OCI-LY3 (cell line): ENCODE measurements around the gene PAK5.

Source experiments
- H2AFZ ChIP-seq: fragments of 200-600, 300-600 bp; shearing (Covaris generic); 2 replicates; pipeline ENCODE4 v1.6.0; 2014; ENCODE audit warnings: antibody characterized with exemption, low read depth, low read length
- H3K27ac ChIP-seq: fragments of 200-600, 300-600 bp; sonication (generic); 2 replicates; pipeline ENCODE4 v1.5.1; 2014; ENCODE audit warnings: mild to moderate bottlenecking, low read length, moderate library complexity, mixed read lengths
- H3K27me3 ChIP-seq: fragments of 200-600, 300-600 bp; sonication (generic); 2 replicates; pipeline ENCODE4 v1.6.1; 2014; ENCODE audit warnings: low read depth, low read length, mixed read lengths
- H3K36me3 ChIP-seq: fragments of 200-600, 300-600 bp; sonication (generic); replicated peaks from 2 replicates; pipeline ENCODE3; 2014; ENCODE audit warnings: low read depth, low read length, mixed read lengths
- H3K4me1 ChIP-seq: fragments of 300-600, 200-600 bp; sonication (generic); 2 replicates; pipeline ENCODE4 v1.6.1; 2014; ENCODE audit warnings: low read length, mixed read lengths
- H3K4me2 ChIP-seq: fragments of 200-600, 300-600 bp; sonication (generic); 2 replicates; pipeline ENCODE4 v1.6.1; 2014; ENCODE audit warnings: low read length, mixed read lengths
- H3K4me3 ChIP-seq: fragments of 300-600, 200-600 bp; sonication (generic); 2 replicates; pipeline ENCODE4 v1.5.1; 2014; ENCODE audit warnings: antibody characterized with exemption, mild to moderate bottlenecking, low read length, moderate library complexity
- H3K79me2 ChIP-seq: fragments of 300-600, 200-600 bp; shearing (Covaris generic); 2 replicates; pipeline ENCODE4 v1.6.1; 2014; ENCODE audit warnings: mild to moderate bottlenecking, low read length, mixed read lengths
- H3K9ac ChIP-seq: fragments of 300-600, 200-600 bp; shearing (Covaris generic); 2 replicates; pipeline ENCODE4 v1.6.0; 2014; ENCODE audit warnings: mild to moderate bottlenecking, low read length, moderate library complexity
- H3K9me3 ChIP-seq: fragments of 200-600, 300-600 bp; shearing (Covaris generic); 2 replicates; pipeline ENCODE4 v1.6.1; 2014; ENCODE audit warnings: low read length, mixed read lengths; ENCODE audit not compliant: insufficient read depth
- H4K20me1 ChIP-seq: fragments of 200-600, 300-600 bp; sonication (generic); 2 replicates; pipeline ENCODE4 v1.6.1; 2016; ENCODE audit warnings: low read length, mixed read lengths; ENCODE audit not compliant: insufficient read depth
- EZH2phosphoT487 ChIP-seq: fragments of 200-600 bp; shearing (Covaris generic); IDR thresholded peaks from 2 replicates; pipeline ENCODE4 v1.6.1; 2018; ENCODE audit warnings: antibody characterized with exemption, mixed run types, low read depth
- TF ChIP-seq, protein P1 (sequence below): fragments of 200-600, 300-600 bp; sonication (generic); IDR thresholded peaks from 2 replicates; pipeline ENCODE4 v1.5.1; 2014; ENCODE audit warnings: antibody characterized with exemption, low read length, low read depth

The PAK5 gene

DNA sequence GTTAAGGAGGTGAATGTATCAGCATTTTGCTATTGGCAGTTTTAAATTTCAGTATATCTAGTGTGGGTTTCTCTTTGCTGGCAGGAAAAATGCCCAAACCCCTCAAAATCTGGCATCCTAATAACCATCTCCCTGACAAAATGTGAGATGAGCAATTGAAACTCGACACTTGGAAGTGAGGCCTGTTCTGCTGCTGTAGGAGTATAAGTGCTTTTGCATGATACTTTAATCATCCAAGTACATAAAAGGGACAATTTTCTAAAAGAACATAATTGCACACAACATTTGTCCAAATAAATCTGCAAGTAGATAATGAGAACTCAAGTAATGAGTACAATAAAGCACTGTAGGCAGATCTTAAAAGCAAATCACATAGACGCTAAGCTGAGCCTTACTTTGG lies 288.0 kb downstream of the PAK5 start:
- no peak for TF ChIP-seq EZH2phosphoT487
- TF ChIP-seq, protein P1, sequence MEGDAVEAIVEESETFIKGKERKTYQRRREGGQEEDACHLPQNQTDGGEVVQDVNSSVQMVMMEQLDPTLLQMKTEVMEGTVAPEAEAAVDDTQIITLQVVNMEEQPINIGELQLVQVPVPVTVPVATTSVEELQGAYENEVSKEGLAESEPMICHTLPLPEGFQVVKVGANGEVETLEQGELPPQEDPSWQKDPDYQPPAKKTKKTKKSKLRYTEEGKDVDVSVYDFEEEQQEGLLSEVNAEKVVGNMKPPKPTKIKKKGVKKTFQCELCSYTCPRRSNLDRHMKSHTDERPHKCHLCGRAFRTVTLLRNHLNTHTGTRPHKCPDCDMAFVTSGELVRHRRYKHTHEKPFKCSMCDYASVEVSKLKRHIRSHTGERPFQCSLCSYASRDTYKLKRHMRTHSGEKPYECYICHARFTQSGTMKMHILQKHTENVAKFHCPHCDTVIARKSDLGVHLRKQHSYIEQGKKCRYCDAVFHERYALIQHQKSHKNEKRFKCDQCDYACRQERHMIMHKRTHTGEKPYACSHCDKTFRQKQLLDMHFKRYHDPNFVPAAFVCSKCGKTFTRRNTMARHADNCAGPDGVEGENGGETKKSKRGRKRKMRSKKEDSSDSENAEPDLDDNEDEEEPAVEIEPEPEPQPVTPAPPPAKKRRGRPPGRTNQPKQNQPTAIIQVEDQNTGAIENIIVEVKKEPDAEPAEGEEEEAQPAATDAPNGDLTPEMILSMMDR: no peak
- Histone ChIP-seq H3K4me2 (no peak overlapping the region), H3K9ac (no peak overlapping the region), H3K4me3 (no peak overlapping the region), H3K9me3 (no peaks in the 10 kb centered on the region), H3K27me3 (no peaks in the 10 kb centered on the region), H3K4me1 (no peaks in the 10 kb centered on the region), H4K20me1 (no peaks in the 10 kb centered on the region), H3K27ac (no peak overlapping the region), H3K79me2 (no peaks in the 10 kb centered on the region), H2AFZ (no peak overlapping the region), H3K36me3 (no peaks in the 10 kb centered on the region)

DNA sequence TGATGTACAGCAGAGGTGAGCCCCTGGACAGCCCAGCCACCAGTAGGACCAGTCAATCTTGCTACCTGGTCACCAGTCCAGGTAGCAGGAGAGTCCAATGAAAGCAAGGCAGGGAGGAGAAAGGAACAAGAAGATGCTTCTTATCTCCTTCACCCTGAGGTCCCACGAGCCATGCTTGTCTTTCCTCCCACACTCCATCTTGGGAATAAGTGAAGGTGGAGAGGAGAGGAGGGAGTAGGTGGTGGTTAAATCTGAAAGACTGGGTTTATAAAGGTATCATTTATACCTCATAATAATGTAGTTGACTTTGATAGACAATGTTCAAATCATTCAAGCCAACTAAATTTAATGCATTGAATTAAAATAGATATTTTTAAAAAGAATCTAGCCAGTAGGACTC lies 288.6 kb downstream of the PAK5 start:
- Histone ChIP-seq H3K27ac (no peak overlapping the region), H3K4me2 (no peak overlapping the region), H3K4me3 (no peak overlapping the region), H4K20me1 (no peaks in the 10 kb centered on the region), H3K9ac (no peak overlapping the region), H3K27me3 (no peaks in the 10 kb centered on the region), H3K36me3 (no peaks in the 10 kb centered on the region), H3K4me1 (no peaks in the 10 kb centered on the region), H3K79me2 (no peaks in the 10 kb centered on the region), H3K9me3 (no peaks in the 10 kb centered on the region), H2AFZ (no peak overlapping the region)
- no peak for TF ChIP-seq EZH2phosphoT487
- TF ChIP-seq, protein P1: no peak

DNA sequence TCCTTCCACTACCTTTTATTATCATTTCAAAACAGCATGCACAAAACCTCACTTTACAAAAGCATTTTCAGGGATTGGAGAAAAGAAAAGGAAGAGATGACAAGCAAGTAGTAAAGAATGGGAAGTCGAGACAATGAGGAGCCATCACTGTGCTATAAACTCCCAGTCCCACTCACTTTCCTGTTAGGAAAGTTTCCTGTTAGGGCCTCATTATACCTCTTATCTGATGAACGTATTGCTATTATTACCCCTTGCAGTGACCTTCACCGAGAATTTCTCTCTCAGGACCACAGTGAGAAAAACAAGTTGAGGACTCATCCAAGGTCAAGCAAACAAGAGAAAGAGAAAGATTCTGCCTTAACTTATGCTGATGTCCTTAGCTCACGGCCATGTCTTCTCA lies 295.7 kb downstream of the PAK5 start:
- Histone ChIP-seq H3K9ac (no peak overlapping the region), H3K27me3 (peaks cover 7% of the 10 kb centered on the region; the same call in 1 of the 2 replicates), H3K4me1 (no peaks in the 10 kb centered on the region), H3K27ac (no peak overlapping the region), H3K4me3 (no peak overlapping the region), H2AFZ (no peak overlapping the region), H4K20me1 (no peaks in the 10 kb centered on the region), H3K9me3 (no peaks in the 10 kb centered on the region), H3K79me2 (no peaks in the 10 kb centered on the region), H3K4me2 (no peak overlapping the region), H3K36me3 (no peaks in the 10 kb centered on the region)
- TF ChIP-seq, protein P1: no peak
- TF ChIP-seq EZH2phosphoT487: no peak

DNA sequence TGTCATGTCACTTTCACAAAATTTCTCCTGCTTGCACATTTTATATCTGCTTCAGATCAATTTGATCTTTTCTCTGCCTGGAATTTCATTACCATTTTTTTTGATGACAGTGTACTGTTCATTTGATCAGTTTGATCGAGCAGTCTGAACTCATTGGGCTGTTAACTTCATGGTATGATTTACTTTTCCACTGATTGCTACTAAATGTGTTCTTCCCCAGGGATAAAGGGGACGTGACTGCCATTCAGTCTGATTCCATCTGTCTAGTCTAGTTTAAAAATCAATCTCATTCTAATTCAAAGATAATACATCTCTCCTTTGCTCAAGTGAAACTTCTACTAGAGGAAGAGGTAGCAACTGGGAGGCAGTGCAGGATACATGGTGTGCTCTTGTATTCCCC lies 303.4 kb downstream of the PAK5 start:
- Histone ChIP-seq H3K79me2 (no peaks in the 10 kb centered on the region), H3K36me3 (no peaks in the 10 kb centered on the region), H3K9me3 (no peaks in the 10 kb centered on the region), H3K4me2 (no peak overlapping the region), H3K4me3 (no peak overlapping the region), H4K20me1 (no peaks in the 10 kb centered on the region), H3K27ac (no peak overlapping the region), H3K9ac (no peak overlapping the region), H3K27me3 (no peaks in the 10 kb centered on the region), H3K4me1 (no peaks in the 10 kb centered on the region), H2AFZ (no peak overlapping the region)
- TF ChIP-seq, protein P1: no peak
- TF ChIP-seq EZH2phosphoT487: no peak
